BJ (cell line): ENCODE results near the gene ELF2. TPM values are rescaled to one million over a fixed set of nuclear protein-coding genes. Genes with fewer than 3 reads are reported as not detected.
"Not testable (repeated sequence)": the region's sequence is repeated elsewhere in the genome, so short reads cannot be mapped to it uniquely, and the experiment has no call there.

Experiments used
- CTCF ChIA-PET: fragments of 350-600 bp; formaldehyde crosslinking; extraction: SDS; loops from one replicate; lab custom pipeline; 2021; ENCODE audit warnings: antibody characterized with exemption, inconsistent platforms; lab: Yijun Ruan, JAX
- POLR2A ChIA-PET: fragments of 300-600 bp; sonication (Branson Sonifier 250); formaldehyde crosslinking; extraction: SDS; loops from one replicate; lab custom pipeline; 2021; ENCODE audit warnings: antibody characterized with exemption; lab: Charles Lee
- DNase-seq: peaks from one replicate; pipeline ENCODE4 v3.0.0-alpha.2; 2011; ENCODE audit warnings: low read depth
- H3K27me3 ChIP-seq: 2 replicates; pipeline ENCODE4 v1.6.0; 2011; ENCODE audit warnings: low read length; ENCODE audit not compliant: control insufficient read depth, insufficient read depth
- H3K36me3 ChIP-seq: 2 replicates; pipeline ENCODE4 v1.5.1; 2011; ENCODE audit warnings: low read length; ENCODE audit not compliant: control insufficient read depth, insufficient read depth
- H3K4me3 ChIP-seq: 2 replicates; pipeline ENCODE4 v1.5.1; 2011; ENCODE audit warnings: low read depth, mild to moderate bottlenecking, control low read depth, low read length
- CTCF ChIP-seq: IDR thresholded peaks from 2 replicates; pipeline ENCODE4 v1.5.1; 2011; ENCODE audit warnings: low read depth, mild to moderate bottlenecking, control low read depth, inconsistent platforms, low read length, moderate library complexity; ENCODE audit not compliant: insufficient read depth
- polyA plus RNA-seq: library from polyadenylated mRNA; depleted of rRNA; stranded (reverse); fragments of >200 nt; gene quantifications from 2 replicates; pipeline ENCODE4 v1.2.3, GENCODE V29; 2011

Gene ELF2
- polyA plus RNA-seq, 1 experiment = 23.9 TPM

GRCh38 chr4:139028191-139028661 is 148.8 kb downstream of the ELF2 start:
- ChIA-PET CTCF (interaction anchor here (1.1 to 4.6 kb wide), 3 partner anchors 8 to 41 kb away, joined by 3 to 36 read pairs (median 3); no protein-coding TSS in a partner anchor), POLR2A (no interaction called here)
- no peaks in the 10 kb centered on the region for H3K27me3 ChIP-seq
- H3K4me3 ChIP-seq = no peak overlapping the region
- TF ChIP-seq CTCF = no peak
- DNase-seq = no peak
- H3K36me3 ChIP-seq = 0 out of 2 replicates have a peak, but pooled peaks cover 1% of the 10 kb centered on the region

- POLR2A ChIA-PET = no interaction called here
- 0 out of 2 replicates have a peak, but pooled peaks cover 1% of the 10 kb centered on the region for H3K36me3 ChIP-seq
- H3K27me3 ChIP-seq = no peaks in the 10 kb centered on the region
- TF ChIP-seq CTCF = no peak
- H3K4me3 ChIP-seq = no peak overlapping the region
- DNase-seq = no peak
- CTCF ChIA-PET = interaction anchor here (0.8 to 4.6 kb wide), 3 partner anchors 7 to 58 kb away, joined by 3 to 36 read pairs (median 3); no protein-coding TSS in a partner anchor
Observed at GRCh38 chr4:139027776-139028175, 149.2 kb downstream of the ELF2 start.

- ChIA-PET CTCF (interaction anchor here (0.6 to 1.1 kb wide), 2 partner anchors 9 to 69 kb away, joined by 3 read pairs; no protein-coding TSS in a partner anchor), POLR2A (interaction anchor here (0.7 kb wide), 1 partner anchor 928 kb away, joined by 3 read pairs; no protein-coding TSS in a partner anchor)
- Histone ChIP-seq H3K27me3 (no peaks in the 10 kb centered on the region), H3K4me3 (no peak overlapping the region), H3K36me3 (0 out of 2 replicates have a peak, but pooled peaks cover 1% of the 10 kb centered on the region)
- no peak for DNase-seq
- no peak for TF ChIP-seq CTCF
Observed at GRCh38 chr4:139025841-139026240, 151.2 kb downstream of the ELF2 start.

- no peak for DNase-seq
- ChIA-PET CTCF (no interaction called here), POLR2A (no interaction called here)
- TF ChIP-seq CTCF = no peak
- Histone ChIP-seq H3K4me3 (no peak overlapping the region), H3K36me3 (0 out of 2 replicates have a peak, but pooled peaks cover 1% of the 10 kb centered on the region), H3K27me3 (no peaks in the 10 kb centered on the region)
Observed at GRCh38 chr4:139024686-139025085, 152.3 kb downstream of the ELF2 start.

GRCh38 chr4:139022835-139023234 is 154.2 kb downstream of the ELF2 start:
- Histone ChIP-seq H3K27me3 (no peaks in the 10 kb centered on the region), H3K36me3 (no peaks in the 10 kb centered on the region), H3K4me3 (no peak overlapping the region)
- POLR2A ChIA-PET = no interaction called here
- CTCF ChIA-PET = interaction anchor here (0.6 to 5.3 kb wide), 4 partner anchors 7 to 707 kb away, joined by 3 to 36 read pairs (median 3); no protein-coding TSS in a partner anchor
- no peak for DNase-seq
- no peak for TF ChIP-seq CTCF

GRCh38 chr4:139021071-139021470 is 155.9 kb downstream of the ELF2 start:
- H3K36me3 ChIP-seq, H3K27me3 ChIP-seq, H3K4me3 ChIP-seq, DNase-seq, POLR2A ChIA-PET: not testable (repeated sequence)
- CTCF ChIA-PET = interaction anchor here (5.3 kb wide), 1 partner anchor 9 kb away, joined by 36 read pairs; no protein-coding TSS in a partner anchor
